Ramos (cell line): ENCODE results near the gene HOMER2.
"Not testable (repeated sequence)": the region's sequence is repeated elsewhere in the genome, so short reads cannot be mapped to it uniquely, and the experiment has no call there.

Source experiments
- in situ Hi-C: fragments of 300-500 bp; cut with MboI; formaldehyde crosslinking; loops from one replicate; pipeline ENCODE4 v1.14.3; 2022; ENCODE audit warnings: low sequenced_read_pairs; ENCODE audit not compliant: unreplicated experiment

The HOMER2 gene

GRCh38 chr15:82903511-82903910, 49.0 kb downstream of the HOMER2 start:
- in situ Hi-C loops = no loop called here

- in situ Hi-C loops = no loop called here
These were observed 51.3 kb downstream of the HOMER2 start for GRCh38 chr15:82901114-82901805.

- in situ Hi-C loops = no loop called here
These were observed 51.9 kb downstream of the HOMER2 start for GRCh38 chr15:82900511-82901060.

- in situ Hi-C loops = no loop called here
These were observed 53.6 kb downstream of the HOMER2 start for GRCh38 chr15:82898961-82899360.

GRCh38 chr15:82895983-82896382, 56.5 kb downstream of the HOMER2 start:
- in situ Hi-C loops = no loop called here

- in situ Hi-C loops = no loop called here
These were observed 57.5 kb downstream of the HOMER2 start for GRCh38 chr15:82894971-82895520.

- in situ Hi-C loops = not testable (repeated sequence)
These were observed 59.0 kb downstream of the HOMER2 start for GRCh38 chr15:82893473-82893872.

- in situ Hi-C loops = no loop called here
These were observed 59.9 kb downstream of the HOMER2 start for GRCh38 chr15:82892573-82892972.

- in situ Hi-C loops = no loop called here
These were observed 61.5 kb downstream of the HOMER2 start for GRCh38 chr15:82890995-82891390.

GRCh38 chr15:82890338-82890994, 62.1 kb downstream of the HOMER2 start:
- in situ Hi-C loops = no loop called here

GRCh38 chr15:82882273-82882928, 70.1 kb downstream of the HOMER2 start:
- in situ Hi-C loops = no loop called here

GRCh38 chr15:82881747-82882146, 70.8 kb downstream of the HOMER2 start:
- in situ Hi-C loops = no loop called here

GRCh38 chr15:82880704-82881103, 71.8 kb downstream of the HOMER2 start:
- in situ Hi-C loops = no loop called here

- in situ Hi-C loops = no loop called here
These were observed 74.2 kb downstream of the HOMER2 start for GRCh38 chr15:82878325-82878724.

GRCh38 chr15:82877825-82878224, 74.7 kb downstream of the HOMER2 start:
- in situ Hi-C loops = no loop called here

- in situ Hi-C loops = no loop called here
These were observed 77.0 kb downstream of the HOMER2 start for GRCh38 chr15:82875411-82876003.

GRCh38 chr15:82874961-82875360, 77.6 kb downstream of the HOMER2 start:
- in situ Hi-C loops = no loop called here

GRCh38 chr15:82874267-82874666, 78.3 kb downstream of the HOMER2 start:
- in situ Hi-C loops = no loop called here

- in situ Hi-C loops = no loop called here
These were observed 79.4 kb downstream of the HOMER2 start for GRCh38 chr15:82873000-82873680.
